ENCODE data around the gene ERN1. TPM values are rescaled to one million over a fixed set of nuclear protein-coding genes. Genes with fewer than 3 reads are reported as not detected.

Gene ERN1
- total RNA-seq, 1 donor, result 13.3 TPM

GRCh38 chr17:64154313-64154695, 24.4 kb upstream of the ERN1 start:
- H3K4me3 ChIP-seq (ENCODE audit: low read depth, low read length), result no peak overlapping the region
- no peak for DNase-seq (ENCODE audit: low read depth)
- TF ChIP-seq CTCF (IDR thresholded peaks at IDR 0.05; ENCODE audit: insufficient read depth, low read length), result no peak

DNA sequence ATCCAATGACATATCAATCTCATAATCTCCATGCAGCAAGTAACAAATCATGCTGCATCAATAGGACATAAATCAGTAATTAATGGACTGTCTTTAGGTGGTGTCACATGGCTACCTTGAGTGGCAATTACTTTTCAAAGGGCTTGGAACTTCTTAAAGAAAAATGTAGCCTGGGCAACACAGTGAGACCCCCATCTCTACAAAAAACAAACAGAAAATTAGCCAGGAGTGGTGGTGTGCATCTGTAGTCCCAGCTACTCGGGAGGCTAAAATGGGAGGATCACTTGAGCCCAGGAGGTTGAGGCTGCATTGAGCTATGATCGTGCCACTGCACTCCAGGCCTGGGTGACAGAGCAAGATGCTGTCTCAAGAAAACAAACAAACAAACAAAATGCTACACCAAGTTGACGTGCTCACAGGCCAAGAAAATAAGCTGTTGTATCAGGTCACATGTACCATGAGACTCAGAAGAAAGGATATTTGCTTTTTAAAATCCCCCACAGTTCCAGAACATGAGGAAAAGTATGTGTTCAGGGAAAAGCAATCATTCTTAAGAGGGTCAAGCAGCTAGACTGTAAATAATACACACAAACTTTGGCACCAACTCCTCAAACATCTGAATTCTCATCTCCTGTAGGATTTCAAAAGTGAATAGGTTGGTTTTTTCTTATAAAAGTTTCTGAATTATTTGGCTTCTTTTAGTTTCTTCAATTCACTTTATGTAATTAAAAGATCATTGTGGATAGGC, 23.8 kb upstream of the ERN1 start:
- no peak for TF ChIP-seq CTCF (IDR thresholded peaks at IDR 0.05; ENCODE audit: insufficient read depth, low read length)
- no peak overlapping the region for H3K4me3 ChIP-seq (ENCODE audit: low read depth, low read length)
- DNase-seq (ENCODE audit: low read depth), result no peak

DNA sequence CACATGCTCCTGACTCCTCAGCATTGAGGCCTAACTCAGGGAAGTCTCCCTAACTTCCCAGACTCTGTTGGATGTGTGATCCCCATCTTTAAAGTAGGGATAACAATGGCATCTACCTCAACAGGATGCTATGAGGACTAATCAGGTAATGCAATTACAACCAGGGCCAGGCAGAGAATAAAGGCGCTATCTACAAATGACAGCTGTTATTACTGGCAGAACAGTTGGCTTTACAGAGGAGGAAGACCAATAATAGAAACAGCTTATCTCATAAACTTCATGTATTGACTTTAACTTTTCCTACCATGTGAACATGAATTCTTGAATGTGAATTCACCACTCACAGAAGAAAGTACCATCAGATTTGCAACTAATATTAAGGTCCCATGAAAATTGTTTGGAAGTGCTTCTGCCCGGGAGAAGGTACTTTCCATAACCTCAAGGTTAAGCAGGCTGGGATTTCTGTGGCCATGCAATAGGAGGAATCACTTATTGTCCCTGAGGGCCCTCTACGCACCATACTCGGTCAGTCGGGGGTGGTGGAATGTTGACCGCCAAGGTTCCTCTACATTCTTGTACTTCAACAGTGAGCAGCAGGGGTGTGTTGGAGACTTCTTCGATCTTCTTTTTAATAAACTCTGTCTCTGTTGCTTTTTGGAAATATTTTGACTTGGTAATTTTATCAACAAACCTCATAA, 22.6 kb upstream of the ERN1 start:
- DNase-seq (ENCODE audit: low read depth), result no peak
- no peak overlapping the region for H3K4me3 ChIP-seq (ENCODE audit: low read depth, low read length)
- TF ChIP-seq CTCF (IDR thresholded peaks at IDR 0.05; ENCODE audit: insufficient read depth, low read length), result no peak

DNA sequence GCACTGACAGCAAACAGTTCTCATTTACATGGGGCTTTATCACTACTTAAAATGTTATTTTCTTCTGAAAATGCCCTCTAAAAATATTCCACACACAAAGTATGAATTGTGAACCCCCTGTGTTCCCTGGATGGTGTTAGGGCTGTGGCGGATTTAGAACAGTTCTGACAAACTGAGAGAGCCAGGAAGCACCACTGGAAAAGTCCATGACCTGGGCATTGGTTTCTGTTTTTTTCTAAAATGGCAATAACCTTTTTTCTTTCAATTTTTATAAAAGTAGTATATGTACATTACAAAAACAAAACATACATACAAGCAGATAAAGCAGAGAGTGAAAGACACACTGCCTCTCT, 21.0 kb upstream of the ERN1 start:
- DNase-seq (ENCODE audit: low read depth), result no peak
- TF ChIP-seq CTCF (IDR thresholded peaks at IDR 0.05; ENCODE audit: insufficient read depth, low read length), result no peak
- H3K4me3 ChIP-seq (ENCODE audit: low read depth, low read length), result no peak overlapping the region

DNA sequence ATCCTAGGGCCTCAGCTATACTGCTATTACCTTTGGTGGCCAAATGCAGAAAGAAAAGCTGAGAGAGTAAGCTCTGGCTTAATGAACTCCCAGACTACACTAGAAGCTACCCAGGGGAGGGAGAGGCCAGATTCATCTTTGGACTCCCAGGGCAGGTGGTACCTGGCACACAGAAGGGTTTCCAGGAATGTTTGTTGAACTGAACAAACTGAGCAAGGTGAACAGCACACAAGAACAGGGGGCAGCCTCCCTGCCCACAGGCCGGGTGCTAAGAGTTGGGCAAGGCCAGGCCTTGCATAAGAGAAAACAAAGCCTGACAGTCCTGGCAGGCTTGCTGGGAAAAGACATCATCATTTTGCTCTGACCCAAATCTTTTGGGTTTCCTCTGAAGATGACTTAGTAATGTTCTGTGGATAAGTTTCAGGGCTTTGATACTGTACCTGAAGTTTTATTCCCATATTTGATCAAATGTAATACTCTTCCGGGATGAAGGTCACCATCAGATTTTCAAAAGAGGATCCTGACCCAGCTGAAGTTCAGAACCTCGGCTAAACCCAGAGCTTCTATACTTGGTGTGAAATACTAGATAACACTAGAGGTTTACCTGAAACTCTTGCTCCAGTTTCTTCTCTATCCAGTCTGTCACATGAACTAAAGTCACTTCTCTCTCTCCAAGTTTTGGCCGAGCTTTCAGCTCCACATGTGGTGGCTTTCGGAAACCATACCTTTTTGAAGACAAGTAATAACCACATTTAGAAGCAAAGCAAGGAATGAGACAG, 20.5 kb upstream of the ERN1 start:
- no peak for TF ChIP-seq CTCF (IDR thresholded peaks at IDR 0.05; ENCODE audit: insufficient read depth, low read length)
- no peak for DNase-seq (ENCODE audit: low read depth)
- no peak overlapping the region for H3K4me3 ChIP-seq (ENCODE audit: low read depth, low read length)

DNA sequence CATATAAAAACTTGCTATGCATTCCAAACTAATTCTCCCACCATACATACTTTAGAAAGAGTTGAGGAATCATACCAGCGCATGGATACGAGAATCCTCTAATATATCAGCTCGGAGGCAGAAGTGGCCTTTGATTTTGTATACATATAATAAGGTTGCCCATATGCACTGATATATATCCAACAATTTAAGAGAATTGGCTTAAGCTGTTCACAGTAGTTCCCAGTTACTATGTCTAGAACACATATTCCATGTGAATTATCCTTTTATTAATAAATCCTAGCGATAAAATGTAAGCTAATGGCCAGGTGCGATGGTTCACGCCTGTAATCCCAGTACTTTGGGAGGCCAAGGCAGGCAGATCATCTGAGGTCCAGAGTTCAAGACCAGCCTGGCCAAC, 19.3 kb upstream of the ERN1 start:
- no peak overlapping the region for H3K4me3 ChIP-seq (ENCODE audit: low read depth, low read length)
- no peak for DNase-seq (ENCODE audit: low read depth)
- TF ChIP-seq CTCF (IDR thresholded peaks at IDR 0.05; ENCODE audit: insufficient read depth, low read length), result no peak

All from fibroblast of the aortic adventitia (primary cell).